IMR-90 (cell line): ENCODE results near the gene IMMT. TPM values are rescaled to one million over a fixed set of nuclear protein-coding genes. Genes with fewer than 3 reads are reported as not detected.

ENCODE experiments used
- ATAC-seq: fragments of 200-7000 bp; cut with Tn5 transposase; 2 replicates; pipeline ENCODE4 v1.9.1; 2020; ENCODE audit warnings: low read depth, mild to moderate bottlenecking, moderate library complexity
- BruUV-seq: library from RNA; stranded (reverse); fragments of 400-500 nt; replicated peaks from 2 replicates; lab custom pipeline; 2021; lab: Mats Ljungman, UMichigan
- CTCF ChIA-PET: fragments of 300-600 bp; formaldehyde crosslinking; extraction: SDS; loops from one replicate; lab custom pipeline; 2021; ENCODE audit warnings: antibody characterized with exemption; lab: Yijun Ruan, JAX
- POLR2A ChIA-PET: fragments of 300-600 bp; sonication (Branson Sonifier 250); formaldehyde crosslinking; loops from one replicate; lab custom pipeline; 2022; ENCODE audit warnings: antibody characterized with exemption; ENCODE audit not compliant: unreplicated experiment; lab: Charles Lee
- DNase-seq: peaks from one replicate; pipeline ENCODE4 v3.0.0; 2013
- H2AFZ ChIP-seq: replicated peaks from 2 replicates; pipeline ENCODE3; 2013; ENCODE audit warnings: low read length, mild to moderate bottlenecking; ENCODE audit not compliant: poor library complexity
- H2AK5ac ChIP-seq: 2 replicates; pipeline ENCODE4 v1.6.1; 2013; ENCODE audit warnings: low read depth, low read length, inconsistent platforms
- H2AK9ac ChIP-seq: replicated peaks from 2 replicates; pipeline ENCODE3; 2013; ENCODE audit warnings: mild to moderate bottlenecking, low read depth, low read length, moderate library complexity; ENCODE audit not compliant: poor library complexity
- H2BK120ac ChIP-seq: 2 replicates; pipeline ENCODE4 v1.6.1; 2013; ENCODE audit warnings: low read depth, low read length, inconsistent platforms
- H2BK15ac ChIP-seq: 3 replicates; pipeline ENCODE4 v1.6.1; 2013; ENCODE audit warnings: low read depth, low read length, inconsistent platforms
- H2BK20ac ChIP-seq: 2 replicates; pipeline ENCODE4 v1.6.1; 2013; ENCODE audit warnings: low read depth, mild to moderate bottlenecking, inconsistent platforms, low read length, moderate library complexity
- H2BK5ac ChIP-seq: 2 replicates; pipeline ENCODE4 v1.6.1; 2013; ENCODE audit warnings: mild to moderate bottlenecking, low read depth, low read length, inconsistent platforms; ENCODE audit not compliant: poor library complexity, severe bottlenecking
- H3K14ac ChIP-seq: replicated peaks from 2 replicates; pipeline ENCODE4 v1.6.1; 2013; ENCODE audit warnings: low read depth, low read length, inconsistent platforms
- H3K18ac ChIP-seq: 2 replicates; pipeline ENCODE4 v1.6.1; 2013; ENCODE audit warnings: low read depth, low read length, control low read depth
- H3K23ac ChIP-seq: 2 replicates; pipeline ENCODE4 v1.6.1; 2013; ENCODE audit warnings: low read depth, low read length, inconsistent platforms
- H3K27ac ChIP-seq: 2 replicates; pipeline ENCODE4 v1.5.1; 2013; ENCODE audit warnings: mild to moderate bottlenecking, control low read depth, low read length; ENCODE audit not compliant: insufficient read depth
- H3K27me3 ChIP-seq: 2 replicates; pipeline ENCODE4 v1.6.1; 2013; ENCODE audit warnings: low read length; ENCODE audit not compliant: control insufficient read depth, insufficient read depth
- H3K36me3 ChIP-seq: 2 replicates; pipeline ENCODE4 v1.6.1; 2013; ENCODE audit warnings: low read length, mixed read lengths; ENCODE audit not compliant: control insufficient read depth, insufficient read depth
- H3K4ac ChIP-seq: 2 replicates; pipeline ENCODE4 v1.6.1; 2013; ENCODE audit warnings: low read depth, low read length, inconsistent platforms
- H3K4me1 ChIP-seq: 2 replicates; pipeline ENCODE4 v1.6.1; 2013; ENCODE audit warnings: low read length, mixed read lengths; ENCODE audit not compliant: control insufficient read depth, insufficient read depth
- H3K4me2 ChIP-seq: 2 replicates; pipeline ENCODE4 v1.6.1; 2013; ENCODE audit warnings: low read depth, mild to moderate bottlenecking, control low read depth, low read length, moderate library complexity
- H3K4me3 ChIP-seq: 2 replicates; pipeline ENCODE4 v1.5.1; 2013; ENCODE audit warnings: low read depth, mild to moderate bottlenecking, control low read depth, low read length, moderate library complexity; ENCODE audit not compliant: insufficient read depth
- H3K56ac ChIP-seq: 2 replicates; pipeline ENCODE4 v1.6.1; 2013; ENCODE audit warnings: low read length, inconsistent platforms; ENCODE audit not compliant: insufficient read depth; ENCODE audit errors: extremely low read depth
- H3K79me1 ChIP-seq, 2 experiments: 2 replicates each; pipeline ENCODE4 v1.6.1; 2013; ENCODE audit warnings: low read length in 2 of 2, inconsistent platforms in 1 of 2, low read depth in 1 of 2
- H3K9ac ChIP-seq: 2 replicates; pipeline ENCODE4 v1.6.1; 2013; ENCODE audit warnings: low read depth, low read length, control low read depth
- H3K9me1 ChIP-seq: 2 replicates; pipeline ENCODE4 v1.6.1; 2013; ENCODE audit warnings: low read length, inconsistent platforms; ENCODE audit not compliant: insufficient read depth
- H3K9me3 ChIP-seq: 2 replicates; pipeline ENCODE4 v1.6.1; 2013; ENCODE audit warnings: low read length; ENCODE audit not compliant: control insufficient read depth, insufficient read depth
- H4K20me1 ChIP-seq: 2 replicates; pipeline ENCODE4 v1.6.1; 2013; ENCODE audit warnings: low read length, inconsistent platforms; ENCODE audit not compliant: insufficient read depth
- H4K5ac ChIP-seq: 2 replicates; pipeline ENCODE4 v1.6.1; 2013; ENCODE audit warnings: mild to moderate bottlenecking, low read depth, low read length, control low read depth
- H4K8ac ChIP-seq, 2 experiments: 2 replicates each; pipeline ENCODE4 v1.6.1; 2013; ENCODE audit warnings: low read depth in 2 of 2, low read length in 2 of 2, control low read depth in 1 of 2, inconsistent platforms in 1 of 2
- H4K91ac ChIP-seq: 2 replicates; pipeline ENCODE4 v1.6.1; 2013; ENCODE audit warnings: low read depth, low read length, inconsistent platforms; ENCODE audit not compliant: insufficient read depth
- BHLHE40 ChIP-seq: fragments of 150-350 bp; IDR thresholded peaks from 2 replicates; pipeline ENCODE4 v1.6.1; 2016; ENCODE audit warnings: mild to moderate bottlenecking, low read depth, low read length
- CEBPB ChIP-seq: IDR thresholded peaks from 2 replicates; pipeline ENCODE4 v1.6.1; 2012; ENCODE audit warnings: low read depth, low read length, improper control_type of control experiment
- CHD1 ChIP-seq: IDR thresholded peaks from 2 replicates; pipeline ENCODE4 v1.6.1; 2012; ENCODE audit warnings: low read depth, low read length, improper control_type of control experiment
- FOS ChIP-seq: fragments of 150-350 bp; IDR thresholded peaks from 2 replicates; pipeline ENCODE4 v1.6.1; 2016; ENCODE audit warnings: low read depth, low read length
- MAFK ChIP-seq: IDR thresholded peaks from 2 replicates; pipeline ENCODE4 v1.6.1; 2012; ENCODE audit warnings: low read depth, low read length, improper control_type of control experiment
- MAZ ChIP-seq: IDR thresholded peaks from 2 replicates; pipeline ENCODE4 v1.6.1; 2012; ENCODE audit warnings: low read depth, mild to moderate bottlenecking, low read length, improper control_type of control experiment, moderate library complexity, borderline replicate concordance
- MXI1 ChIP-seq: IDR thresholded peaks from 2 replicates; pipeline ENCODE4 v1.6.1; 2012; ENCODE audit warnings: low read depth, mild to moderate bottlenecking, low read length, moderate library complexity, borderline replicate concordance
- NFE2L2 ChIP-seq: fragments of 150-350 bp; IDR thresholded peaks from 2 replicates; pipeline ENCODE4 v1.6.1; 2016; ENCODE audit warnings: low read depth, mild to moderate bottlenecking, low read length
- RCOR1 ChIP-seq: IDR thresholded peaks from 2 replicates; pipeline ENCODE4 v1.6.1; 2012; ENCODE audit warnings: mild to moderate bottlenecking, low read length, improper control_type of control experiment; ENCODE audit not compliant: insufficient replicate concordance
- SMC3 ChIP-seq: fragments of 150-350 bp; IDR thresholded peaks from 2 replicates; pipeline ENCODE4 v1.6.1; 2016; ENCODE audit warnings: low read depth, mild to moderate bottlenecking, antibody characterized with exemption, low read length, moderate library complexity
- USF2 ChIP-seq: fragments of 150-350 bp; IDR thresholded peaks from 2 replicates; pipeline ENCODE4 v1.6.1; 2017; ENCODE audit warnings: mild to moderate bottlenecking, antibody characterized with exemption, low read length, low read depth
- WGBS, 2 experiments: methylation state at CpG; one replicate each; pipeline versions ENCODE4 v1.1.5 to v1.1.7; 2013; ENCODE audit warnings: missing lambda C conversion rate in 2 of 2; ENCODE audit not compliant: insufficient read length in 1 of 2; ENCODE audit errors: extremely low coverage in 2 of 2; 5-methylcytosine and 5-hydroxymethylcytosine counted together
- dilution Hi-C: fragments of 300-500 bp; cut with HindIII; formaldehyde crosslinking; loops from one replicate; pipeline ENCODE4 v1.14.3; 2018; ENCODE audit warnings: low sequenced_read_pairs; ENCODE audit not compliant: unreplicated experiment
- in situ Hi-C: fragments of 300-500 bp; cut with MboI; formaldehyde crosslinking; loops from 3 replicates; pipeline ENCODE4 v1.14.3; 2019; ENCODE audit warnings: low sequenced_read_pairs, inconsistent platforms, mixed read lengths
- intact Hi-C: fragments of 100-400 bp; cut with micrococcal nuclease; formaldehyde crosslinking; loops from 2 replicates; pipeline ENCODE4 v1.10.0; 2022
- polyA plus RNA-seq, 3 experiments: library from polyadenylated mRNA; depleted of rRNA; stranded (reverse); fragments of >200 nt; gene quantifications; 2 replicates each; pipeline ENCODE4 v1.2.3, GENCODE V29; 2012; ENCODE audit warnings: low replicate concordance in 1 of 3
- total RNA-seq: library from RNA; depleted of rRNA; stranded (reverse); fragments of >200 nt; gene quantifications from 2 replicates; pipeline ENCODE4 v1.2.3, GENCODE V29; 2012

Gene IMMT
- total and polyA plus RNA-seq, 2 of the 4 experiments (the other 2 are of a cell fraction): 50.5 to 87.3 TPM

- no peaks in the 10 kb centered on the region for H3K9me1 ChIP-seq
- no peaks in the 10 kb centered on the region for H3K9me3 ChIP-seq
- no peak overlapping the region for H3K18ac ChIP-seq
- no peak overlapping the region for H4K8ac ChIP-seq
- no peak overlapping the region for H3K4me3 ChIP-seq
- no peak overlapping the region for H3K23ac ChIP-seq
- no peak overlapping the region for H3K4ac ChIP-seq
- in situ Hi-C loops (no loop called here), intact Hi-C loops (no loop called here), dilution Hi-C loops (no loop called here)
- no peak overlapping the region for H3K4me2 ChIP-seq
- no peak overlapping the region for H3K9ac ChIP-seq
- no peak overlapping the region for H4K91ac ChIP-seq
- no peaks in the 10 kb centered on the region for H4K20me1 ChIP-seq
- H3K79me1 ChIP-seq: peaks cover 6 to 9% of the 10 kb centered on the region in 2 experiments; a peak in 3 of 4 replicates
- H2BK120ac ChIP-seq: no peak overlapping the region
- H3K27me3 ChIP-seq: no peaks in the 10 kb centered on the region
- H4K5ac ChIP-seq: no peak overlapping the region
- no peak overlapping the region for H2BK20ac ChIP-seq
- H2AK9ac ChIP-seq: no peak overlapping the region
- ATAC-seq: no peak
- WGBS, 2 experiments: no CpG with 5 or more reads among the region's 4 CpGs
- H3K14ac ChIP-seq: no peak overlapping the region
- H3K27ac ChIP-seq: no peak overlapping the region
- TF ChIP-seq CEBPB (no peak), USF2 (no peak), MAZ (no peak), SMC3 (no peak), MXI1 (no peak), CHD1 (no peak), BHLHE40 (no peak), NFE2L2 (no peak), MAFK (no peak), RCOR1 (no peak), FOS (no peak)
- no peak overlapping the region for H2AFZ ChIP-seq
- no peak overlapping the region for H2AK5ac ChIP-seq
- H3K4me1 ChIP-seq: 0 out of 2 replicates have a peak, but pooled peaks cover 1% of the 10 kb centered on the region
- BruUV-seq: no TSS peak
- no peak overlapping the region for H2BK5ac ChIP-seq
- DNase-seq: no peak
- CTCF ChIA-PET: no interaction called here
- H3K56ac ChIP-seq: no peak overlapping the region
- POLR2A ChIA-PET: no interaction called here
- H3K36me3 ChIP-seq: peaks cover 31% of the 10 kb centered on the region
- no peak overlapping the region for H2BK15ac ChIP-seq
Measured at GRCh38 chr2:86170449-86170848, 24.8 kb downstream of the IMMT start.
